ENCODE data around the gene ANKRD13A. TPM values are rescaled to one million over a fixed set of nuclear protein-coding genes. Genes with fewer than 3 reads are reported as not detected.

Gene ANKRD13A
- total and polyA plus RNA-seq, 2 of the 13 experiments (the other 11 are each of a cell fraction or from before 2014, with no cell fraction given) = 34.1 to 41.6 TPM

DNA sequence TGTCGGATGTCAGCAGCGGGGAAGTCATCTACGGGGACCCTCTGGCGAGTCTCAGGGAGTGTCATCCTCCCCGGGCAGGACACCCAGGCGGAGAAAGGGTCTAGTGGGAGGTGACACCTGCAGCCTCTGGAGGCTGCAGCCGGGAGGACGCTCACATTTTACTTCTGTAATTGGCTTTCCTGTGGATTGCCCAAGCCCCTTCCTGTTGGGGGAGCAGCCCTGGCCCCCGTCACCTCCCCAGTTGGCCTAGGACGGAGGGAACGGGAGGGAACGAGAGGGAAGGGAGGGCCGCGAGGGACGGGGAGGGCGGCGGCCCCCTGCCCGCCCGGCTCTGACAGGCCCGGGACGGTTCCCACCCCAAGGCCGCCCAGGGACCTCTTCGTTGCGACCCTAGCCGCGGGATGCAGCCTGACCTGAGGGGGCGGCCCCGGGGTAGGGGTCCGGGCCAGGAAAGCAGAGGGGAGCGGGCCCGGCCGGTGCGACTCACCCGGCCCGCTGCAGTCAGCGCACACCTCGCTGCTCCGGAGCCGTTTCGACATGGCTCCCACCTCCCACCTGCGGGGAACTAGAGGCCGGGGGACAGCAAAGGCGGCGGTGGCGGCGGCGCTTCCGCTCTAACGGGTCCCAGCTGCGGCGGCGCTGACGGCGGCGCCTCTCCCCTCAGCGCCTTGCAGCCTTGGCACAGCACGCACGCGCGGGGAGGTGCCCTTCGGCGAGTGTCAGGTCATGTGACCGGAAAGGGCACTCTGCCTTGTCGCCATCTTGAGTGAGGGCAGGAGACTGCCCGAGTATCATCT, 3.3 kb upstream of the ANKRD13A start, which contains the start of gene GIT2 (continued):
- TF ChIP-seq, protein P1, sequence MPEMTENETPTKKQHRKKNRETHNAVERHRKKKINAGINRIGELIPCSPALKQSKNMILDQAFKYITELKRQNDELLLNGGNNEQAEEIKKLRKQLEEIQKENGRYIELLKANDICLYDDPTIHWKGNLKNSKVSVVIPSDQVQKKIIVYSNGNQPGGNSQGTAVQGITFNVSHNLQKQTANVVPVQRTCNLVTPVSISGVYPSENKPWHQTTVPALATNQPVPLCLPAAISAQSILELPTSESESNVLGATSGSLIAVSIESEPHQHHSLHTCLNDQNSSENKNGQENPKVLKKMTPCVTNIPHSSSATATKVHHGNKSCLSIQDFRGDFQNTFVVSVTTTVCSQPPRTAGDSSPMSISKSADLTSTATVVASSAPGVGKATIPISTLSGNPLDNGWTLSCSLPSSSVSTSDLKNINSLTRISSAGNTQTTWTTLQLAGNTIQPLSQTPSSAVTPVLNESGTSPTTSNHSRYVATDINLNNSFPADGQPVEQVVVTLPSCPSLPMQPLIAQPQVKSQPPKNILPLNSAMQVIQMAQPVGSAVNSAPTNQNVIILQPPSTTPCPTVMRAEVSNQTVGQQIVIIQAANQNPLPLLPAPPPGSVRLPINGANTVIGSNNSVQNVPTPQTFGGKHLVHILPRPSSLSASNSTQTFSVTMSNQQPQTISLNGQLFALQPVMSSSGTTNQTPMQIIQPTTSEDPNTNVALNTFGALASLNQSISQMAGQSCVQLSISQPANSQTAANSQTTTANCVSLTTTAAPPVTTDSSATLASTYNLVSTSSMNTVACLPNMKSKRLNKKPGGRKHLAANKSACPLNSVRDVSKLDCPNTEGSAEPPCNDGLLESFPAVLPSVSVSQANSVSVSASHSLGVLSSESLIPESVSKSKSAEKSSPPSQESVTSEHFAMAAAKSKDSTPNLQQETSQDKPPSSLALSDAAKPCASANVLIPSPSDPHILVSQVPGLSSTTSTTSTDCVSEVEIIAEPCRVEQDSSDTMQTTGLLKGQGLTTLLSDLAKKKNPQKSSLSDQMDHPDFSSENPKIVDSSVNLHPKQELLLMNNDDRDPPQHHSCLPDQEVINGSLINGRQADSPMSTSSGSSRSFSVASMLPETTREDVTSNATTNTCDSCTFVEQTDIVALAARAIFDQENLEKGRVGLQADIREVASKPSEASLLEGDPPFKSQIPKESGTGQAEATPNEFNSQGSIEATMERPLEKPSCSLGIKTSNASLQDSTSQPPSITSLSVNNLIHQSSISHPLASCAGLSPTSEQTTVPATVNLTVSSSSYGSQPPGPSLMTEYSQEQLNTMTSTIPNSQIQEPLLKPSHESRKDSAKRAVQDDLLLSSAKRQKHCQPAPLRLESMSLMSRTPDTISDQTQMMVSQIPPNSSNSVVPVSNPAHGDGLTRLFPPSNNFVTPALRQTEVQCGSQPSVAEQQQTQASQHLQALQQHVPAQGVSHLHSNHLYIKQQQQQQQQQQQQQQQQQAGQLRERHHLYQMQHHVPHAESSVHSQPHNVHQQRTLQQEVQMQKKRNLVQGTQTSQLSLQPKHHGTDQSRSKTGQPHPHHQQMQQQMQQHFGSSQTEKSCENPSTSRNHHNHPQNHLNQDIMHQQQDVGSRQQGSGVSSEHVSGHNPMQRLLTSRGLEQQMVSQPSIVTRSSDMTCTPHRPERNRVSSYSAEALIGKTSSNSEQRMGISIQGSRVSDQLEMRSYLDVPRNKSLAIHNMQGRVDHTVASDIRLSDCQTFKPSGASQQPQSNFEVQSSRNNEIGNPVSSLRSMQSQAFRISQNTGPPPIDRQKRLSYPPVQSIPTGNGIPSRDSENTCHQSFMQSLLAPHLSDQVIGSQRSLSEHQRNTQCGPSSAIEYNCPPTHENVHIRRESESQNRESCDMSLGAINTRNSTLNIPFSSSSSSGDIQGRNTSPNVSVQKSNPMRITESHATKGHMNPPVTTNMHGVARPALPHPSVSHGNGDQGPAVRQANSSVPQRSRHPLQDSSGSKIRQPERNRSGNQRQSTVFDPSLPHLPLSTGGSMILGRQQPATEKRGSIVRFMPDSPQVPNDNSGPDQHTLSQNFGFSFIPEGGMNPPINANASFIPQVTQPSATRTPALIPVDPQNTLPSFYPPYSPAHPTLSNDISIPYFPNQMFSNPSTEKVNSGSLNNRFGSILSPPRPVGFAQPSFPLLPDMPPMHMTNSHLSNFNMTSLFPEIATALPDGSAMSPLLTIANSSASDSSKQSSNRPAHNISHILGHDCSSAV (CRISPR knock-in tag; IDR thresholded peaks at IDR 0.05; ENCODE audit: borderline replicate concordance) = no peak
- TF ChIP-seq, protein P2, sequence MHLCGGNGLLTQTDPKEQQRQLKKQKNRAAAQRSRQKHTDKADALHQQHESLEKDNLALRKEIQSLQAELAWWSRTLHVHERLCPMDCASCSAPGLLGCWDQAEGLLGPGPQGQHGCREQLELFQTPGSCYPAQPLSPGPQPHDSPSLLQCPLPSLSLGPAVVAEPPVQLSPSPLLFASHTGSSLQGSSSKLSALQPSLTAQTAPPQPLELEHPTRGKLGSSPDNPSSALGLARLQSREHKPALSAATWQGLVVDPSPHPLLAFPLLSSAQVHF (CRISPR knock-in tag; IDR thresholded peaks at IDR 0.05) = 0 out of 2 replicates have a peak, but pooled peaks have one; percentile 70
- TF ChIP-seq HINFP (CRISPR knock-in tag; IDR thresholded peaks at IDR 0.05; ENCODE audit: low read depth) (no peak), ZNF256 (CRISPR knock-in tag; conservative IDR thresholded peaks at IDR 0.05) (no peak), NFATC3 (CRISPR knock-in tag; IDR thresholded peaks at IDR 0.05) (0 out of 2 replicates have a peak, but pooled peaks have one; percentile 27), U2AF2 (IDR thresholded peaks at IDR 0.05; ENCODE audit: low read depth, low read length) (no peak), ARID3A (IDR thresholded peaks at IDR 0.05; ENCODE audit: low read depth, low read length) (no peak), ZFY (CRISPR knock-in tag; IDR thresholded peaks at IDR 0.05) (peak; percentile 90), GMEB1 (CRISPR knock-in tag; IDR thresholded peaks at IDR 0.05; ENCODE audit: borderline replicate concordance) (peak; percentile 67), NFE2L2 (IDR thresholded peaks at IDR 0.05; ENCODE audit: low read length) (no peak), SETDB1 (CRISPR knock-in tag; IDR thresholded peaks at IDR 0.05; ENCODE audit: borderline replicate concordance) (no peak), ATAD3A (CRISPR knock-in tag; IDR thresholded peaks at IDR 0.05) (no peak), ZNF788 (CRISPR knock-in tag; IDR thresholded peaks at IDR 0.05; ENCODE audit: borderline replicate concordance) (no peak), SRF (IDR thresholded peaks at IDR 0.05; ENCODE audit: low read depth, low read length) (no peak), STAT5B (CRISPR knock-in tag; IDR thresholded peaks at IDR 0.05) (no peak)

Data from HepG2 (cell line).